ENCODE measurements around the gene XPO1.
"Not testable (repeated sequence)": the region's sequence is repeated elsewhere in the genome, so short reads cannot be mapped to it uniquely, and the experiment has no call there.

XPO1 gene

GRCh38 chr2:61534926-61535325 is 3.2 kb downstream of the XPO1 start:
- no peak for DNase-seq (ENCODE audit: low read depth)

GRCh38 chr2:61530749-61531148 is 7.4 kb downstream of the XPO1 start:
- no peak for DNase-seq (ENCODE audit: low read depth)

GRCh38 chr2:61529944-61530735 is 8.0 kb downstream of the XPO1 start:
- no peak for DNase-seq (ENCODE audit: low read depth)

GRCh38 chr2:61520261-61520660 is 17.9 kb downstream of the XPO1 start:
- no peak for DNase-seq (ENCODE audit: low read depth)

GRCh38 chr2:61512768-61513398 is 25.3 kb downstream of the XPO1 start:
- DNase-seq (ENCODE audit: low read depth): no peak

GRCh38 chr2:61510674-61511671 is 27.2 kb downstream of the XPO1 start:
- DNase-seq (ENCODE audit: low read depth): no peak

GRCh38 chr2:61504949-61505348 is 33.2 kb downstream of the XPO1 start:
- no peak for DNase-seq (ENCODE audit: low read depth)

- no peak for DNase-seq (ENCODE audit: low read depth)
Observed at GRCh38 chr2:61499060-61499459, 39.1 kb downstream of the XPO1 start.

GRCh38 chr2:61493523-61493942 is 44.6 kb downstream of the XPO1 start:
- DNase-seq (ENCODE audit: low read depth): peak; percentile 7

- DNase-seq (ENCODE audit: low read depth): no peak
Observed at GRCh38 chr2:61492476-61492875, 45.7 kb downstream of the XPO1 start.

- no peak for DNase-seq (ENCODE audit: low read depth)
Observed at GRCh38 chr2:61485281-61485680, 52.9 kb downstream of the XPO1 start.

- DNase-seq (ENCODE audit: low read depth): no peak
Observed at GRCh38 chr2:61478086-61478485, 60.1 kb downstream of the XPO1 start.

- DNase-seq (ENCODE audit: low read depth): not testable (repeated sequence)
Observed at GRCh38 chr2:61476929-61477589, 61.1 kb downstream of the XPO1 start.

GRCh38 chr2:61471905-61472805 is 66.0 kb downstream of the XPO1 start:
- no peak for DNase-seq (ENCODE audit: low read depth)

GRCh38 chr2:61470965-61471904 is 66.9 kb downstream of the XPO1 start, which contains the start of gene USP34:
Gene USP34, minus strand, starts transcription at chr2:61471087. Its CDS starts 395 bp downstream, at chr2:61470692.
- peak; percentile 98 for DNase-seq (ENCODE audit: low read depth)

GRCh38 chr2:61470122-61470951 is 67.8 kb downstream of the XPO1 start:
- no peak for DNase-seq (ENCODE audit: low read depth)

GRCh38 chr2:61469424-61470121 is 68.6 kb downstream of the XPO1 start:
- DNase-seq (ENCODE audit: low read depth): no peak

GRCh38 chr2:61468231-61468630 is 69.9 kb downstream of the XPO1 start:
- DNase-seq (ENCODE audit: low read depth): not testable (repeated sequence)

Measured in fibroblast of gingiva (primary cell).